CD14-positive monocyte (primary cell): ENCODE results near the gene TNKS1BP1. TPM values are rescaled to one million over a fixed set of nuclear protein-coding genes. Genes with fewer than 3 reads are reported as not detected.

ENCODE experiments used
- DNase-seq, 3 donors: peaks; one replicate each; pipeline ENCODE4 v3.0.0-alpha.2; 2011 to 2022
- H2AFZ ChIP-seq: 2 replicates; pipeline ENCODE4 v1.6.0; 2012; ENCODE audit warnings: mild to moderate bottlenecking, low read depth, low read length, inconsistent platforms; ENCODE audit not compliant: insufficient read depth, poor library complexity, severe bottlenecking
- H3K27ac ChIP-seq, 2 donors: 1 replicate in 1 of 2; 2 replicates in 1 of 2; pipeline ENCODE4 v1.5.1; 2012 to 2013; ENCODE audit warnings: low read length in 2 of 2, control low read depth in 1 of 2, inconsistent platforms in 1 of 2, low read depth in 1 of 2, mild to moderate bottlenecking in 1 of 2
- H3K27me3 ChIP-seq, 2 donors: one replicate each; pipeline versions ENCODE4 v1.6.0 to v1.6.1; 2011 to 2013; ENCODE audit warnings: low read length in 2 of 2; ENCODE audit not compliant: control insufficient read depth in 2 of 2, insufficient read depth in 2 of 2
- H3K36me3 ChIP-seq, 2 donors: replicated peaks in 1 of 2; 1 replicate in 1 of 2; 2 replicates in 1 of 2; pipeline versions ENCODE4 v1.5.1 to v1.6.1; 2012 to 2013; ENCODE audit warnings: low read length in 2 of 2, control low read depth in 1 of 2, inconsistent platforms in 1 of 2, mild to moderate bottlenecking in 1 of 2; ENCODE audit not compliant: insufficient read depth in 2 of 2, control insufficient read depth in 1 of 2
- H3K4me1 ChIP-seq, 2 donors: 1 replicate in 1 of 2; 2 replicates in 1 of 2; pipeline versions ENCODE4 v1.5.1 to v1.6.1; 2012 to 2013; ENCODE audit warnings: low read length in 2 of 2, control low read depth in 1 of 2, inconsistent platforms in 1 of 2, mild to moderate bottlenecking in 1 of 2, moderate library complexity in 1 of 2; ENCODE audit not compliant: insufficient read depth in 2 of 2, control insufficient read depth in 1 of 2
- H3K4me2 ChIP-seq: replicated peaks from 2 replicates; pipeline ENCODE3; 2012; ENCODE audit warnings: low read length, moderate library complexity, mild to moderate bottlenecking; ENCODE audit not compliant: poor library complexity, severe bottlenecking; ENCODE audit errors: extremely low read depth
- H3K4me3 ChIP-seq, 3 experiments: fragments of 200-600 bp in 1 of 3; sonication (generic) in 1 of 3; replicated peaks in 1 of 3; 1 replicate in 2 of 3; 2 replicates in 1 of 3; pipeline ENCODE4 v1.5.1; 2011 to 2013; ENCODE audit warnings: low read length in 3 of 3, mild to moderate bottlenecking in 3 of 3, control low read depth in 2 of 3, low read depth in 2 of 3, inconsistent platforms in 1 of 3, moderate library complexity in 1 of 3
- H3K79me2 ChIP-seq: 2 replicates; pipeline ENCODE4 v1.6.0; 2012; ENCODE audit warnings: mild to moderate bottlenecking, control low read depth, inconsistent platforms, low read length, moderate library complexity; ENCODE audit not compliant: insufficient read depth
- H3K9ac ChIP-seq: 2 replicates; pipeline ENCODE4 v1.6.0; 2017; ENCODE audit warnings: low read length, mild to moderate bottlenecking; ENCODE audit not compliant: insufficient read depth, poor library complexity, severe bottlenecking
- H3K9me3 ChIP-seq, 2 donors: replicated peaks in 1 of 2; 1 replicate in 1 of 2; 2 replicates in 1 of 2; pipeline versions ENCODE4 v1.5.1 to v1.6.1; 2012 to 2013; ENCODE audit warnings: low read length in 2 of 2, control low read depth in 1 of 2; ENCODE audit not compliant: control insufficient read depth in 1 of 2, insufficient read depth in 1 of 2
- H4K20me1 ChIP-seq: 2 replicates; pipeline ENCODE4 v1.6.0; 2012; ENCODE audit warnings: mild to moderate bottlenecking, low read length, control low read depth, moderate library complexity; ENCODE audit not compliant: insufficient read depth
- H3K27ac Mint-ChIP-seq, 7 donors: one replicate each; pipeline ENCODE4 v1.8.0; 2020; ENCODE audit warnings: mild to moderate bottlenecking in 7 of 7, mixed read lengths in 7 of 7, moderate library complexity in 6 of 7, inconsistent platforms in 2 of 7
- H3K27me3 Mint-ChIP-seq, 3 donors: one replicate each; pipeline ENCODE4 v1.8.0; 2021 to 2022; ENCODE audit warnings: low read depth in 3 of 3, mild to moderate bottlenecking in 3 of 3, mixed read lengths in 3 of 3, moderate library complexity in 3 of 3, inconsistent platforms in 1 of 3
- H3K36me3 Mint-ChIP-seq, 2 donors: one replicate each; pipeline ENCODE4 v1.8.0; 2020; ENCODE audit warnings: mixed read lengths in 2 of 2, inconsistent platforms in 1 of 2, mild to moderate bottlenecking in 1 of 2
- H3K4me1 Mint-ChIP-seq: one replicate; pipeline ENCODE4 v1.8.0; 2020; ENCODE audit warnings: mild to moderate bottlenecking, mixed read lengths
- H3K4me3 Mint-ChIP-seq, 2 donors: one replicate each; pipeline ENCODE4 v1.8.0; 2020; ENCODE audit warnings: mild to moderate bottlenecking in 2 of 2, mixed read lengths in 2 of 2, moderate library complexity in 1 of 2
- H3K9me3 Mint-ChIP-seq, 7 donors: one replicate each; pipeline ENCODE4 v1.8.0; 2020 to 2022; ENCODE audit warnings: mixed read lengths in 7 of 7, mild to moderate bottlenecking in 6 of 7, moderate library complexity in 6 of 7, inconsistent platforms in 2 of 7
- WGBS: methylation state at CpG from one replicate; pipeline ENCODE4 v1.1.5; 2013; ENCODE audit warnings: missing lambda C conversion rate; ENCODE audit not compliant: insufficient coverage; 5-methylcytosine and 5-hydroxymethylcytosine counted together
- intact Hi-C, 2 donors: fragments of 100-400 bp; cut with micrococcal nuclease; formaldehyde crosslinking; loops; one replicate each; pipeline versions ENCODE4 v1.15.0 to v1.15.1; 2023
- polyA plus RNA-seq, 3 donors: library from polyadenylated mRNA; depleted of rRNA in 1 of 3; unstranded in 2 of 3; stranded (reverse) in 1 of 3; fragments of 300-500 nt in 2 of 3; fragments of >200 nt in 1 of 3; fragmentation: Illumina TruSeq in 2 of 3; gene quantifications; 1 replicate in 2 of 3; 2 replicates in 1 of 3; pipeline ENCODE4 v1.2.3, GENCODE V29; 2012 to 2021
- TF ChIP-seq, protein P1 (sequence below): fragments of 200-600 bp; IDR thresholded peaks from one replicate; pipeline ENCODE4 v1.8.0; 2022; ENCODE audit warnings: antibody characterized with exemption, mild to moderate bottlenecking

TNKS1BP1 gene
- polyA plus RNA-seq, 3 donors, result 0.29 to 1.2 (median 0.50) TPM

DNA sequence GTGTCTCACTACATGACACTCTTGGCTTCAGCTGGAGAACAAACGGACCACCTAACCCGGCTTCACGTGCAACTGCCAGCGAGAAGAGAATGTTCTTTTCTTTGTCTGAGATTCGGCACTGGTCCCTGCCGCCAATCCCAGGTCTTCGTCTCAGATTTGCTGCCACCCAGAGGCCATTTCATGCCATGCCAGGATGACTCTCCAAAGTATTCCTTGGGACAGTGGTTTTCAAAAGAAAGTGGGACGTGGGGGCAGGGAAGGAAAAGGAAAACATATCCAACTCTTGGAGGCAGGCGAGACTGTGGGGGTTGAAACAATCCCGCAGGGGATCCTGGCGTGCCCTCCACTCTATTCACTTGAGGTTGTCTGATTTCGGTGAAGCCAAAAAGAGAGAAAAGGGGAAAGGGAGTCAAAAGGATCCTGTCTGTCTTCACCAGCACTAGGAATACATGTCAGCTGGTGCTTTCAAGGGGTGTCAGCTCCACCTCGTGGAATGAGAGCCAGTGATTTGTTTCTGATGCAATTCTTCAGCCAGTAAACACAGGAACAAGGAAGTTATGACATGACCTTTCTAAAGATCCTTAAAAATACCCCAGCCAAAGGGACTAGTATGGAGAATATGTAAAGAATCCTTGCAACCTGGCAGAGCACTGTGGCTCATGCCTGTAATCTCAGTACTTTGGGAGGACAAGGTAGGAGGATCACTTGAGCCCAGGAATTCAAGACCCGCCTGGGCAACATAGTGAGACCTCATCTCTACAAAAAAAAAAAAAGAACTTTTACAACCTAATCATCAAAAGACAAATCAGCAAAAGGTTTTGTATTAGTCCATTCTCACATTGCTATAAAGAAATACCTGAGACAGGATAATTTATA, 46.7 kb downstream of the TNKS1BP1 start:
- Mint-ChIP-seq H3K27ac (peak overlapping the region in 5 of 7 donors; percentile 37 to 81 (median 52)), H3K27me3 (peaks cover 9 to 16% (median 11%) of the 10 kb centered on the region in 3 donors), H3K36me3 (no peaks in the 10 kb centered on the region), H3K4me1 (peaks cover 17% of the 10 kb centered on the region), H3K4me3 (peak overlapping the region; percentile 47 to 59), H3K9me3 (peaks cover 1 to 20% (median 7%) of the 10 kb centered on the region in 7 donors)
- Histone ChIP-seq H3K4me2 (peak overlapping the region; percentile 6), H4K20me1 (no peaks in the 10 kb centered on the region), H2AFZ (peak overlapping the region; percentile 18), H3K9me3 (peaks cover 5% of the 10 kb centered on the region in 2 donors), H3K4me3 (no peak overlapping the region), H3K27ac (no peak overlapping the region), H3K79me2 (no peaks in the 10 kb centered on the region), H3K36me3 (no peaks in the 10 kb centered on the region), H3K27me3 (peaks cover 0 to 2% of the 10 kb centered on the region in 2 donors), H3K4me1 (peaks cover 14% of the 10 kb centered on the region in 2 donors), H3K9ac (no peak overlapping the region)
- peak; percentile 22 to 71 (median 34) for DNase-seq
- intact Hi-C loops, result no loop called here
- TF ChIP-seq, protein P1, sequence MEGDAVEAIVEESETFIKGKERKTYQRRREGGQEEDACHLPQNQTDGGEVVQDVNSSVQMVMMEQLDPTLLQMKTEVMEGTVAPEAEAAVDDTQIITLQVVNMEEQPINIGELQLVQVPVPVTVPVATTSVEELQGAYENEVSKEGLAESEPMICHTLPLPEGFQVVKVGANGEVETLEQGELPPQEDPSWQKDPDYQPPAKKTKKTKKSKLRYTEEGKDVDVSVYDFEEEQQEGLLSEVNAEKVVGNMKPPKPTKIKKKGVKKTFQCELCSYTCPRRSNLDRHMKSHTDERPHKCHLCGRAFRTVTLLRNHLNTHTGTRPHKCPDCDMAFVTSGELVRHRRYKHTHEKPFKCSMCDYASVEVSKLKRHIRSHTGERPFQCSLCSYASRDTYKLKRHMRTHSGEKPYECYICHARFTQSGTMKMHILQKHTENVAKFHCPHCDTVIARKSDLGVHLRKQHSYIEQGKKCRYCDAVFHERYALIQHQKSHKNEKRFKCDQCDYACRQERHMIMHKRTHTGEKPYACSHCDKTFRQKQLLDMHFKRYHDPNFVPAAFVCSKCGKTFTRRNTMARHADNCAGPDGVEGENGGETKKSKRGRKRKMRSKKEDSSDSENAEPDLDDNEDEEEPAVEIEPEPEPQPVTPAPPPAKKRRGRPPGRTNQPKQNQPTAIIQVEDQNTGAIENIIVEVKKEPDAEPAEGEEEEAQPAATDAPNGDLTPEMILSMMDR, result peak; percentile 68
- 2% methylated on average over 9 of the region's 14 CpGs for whole genome bisulfite sequencing

DNA sequence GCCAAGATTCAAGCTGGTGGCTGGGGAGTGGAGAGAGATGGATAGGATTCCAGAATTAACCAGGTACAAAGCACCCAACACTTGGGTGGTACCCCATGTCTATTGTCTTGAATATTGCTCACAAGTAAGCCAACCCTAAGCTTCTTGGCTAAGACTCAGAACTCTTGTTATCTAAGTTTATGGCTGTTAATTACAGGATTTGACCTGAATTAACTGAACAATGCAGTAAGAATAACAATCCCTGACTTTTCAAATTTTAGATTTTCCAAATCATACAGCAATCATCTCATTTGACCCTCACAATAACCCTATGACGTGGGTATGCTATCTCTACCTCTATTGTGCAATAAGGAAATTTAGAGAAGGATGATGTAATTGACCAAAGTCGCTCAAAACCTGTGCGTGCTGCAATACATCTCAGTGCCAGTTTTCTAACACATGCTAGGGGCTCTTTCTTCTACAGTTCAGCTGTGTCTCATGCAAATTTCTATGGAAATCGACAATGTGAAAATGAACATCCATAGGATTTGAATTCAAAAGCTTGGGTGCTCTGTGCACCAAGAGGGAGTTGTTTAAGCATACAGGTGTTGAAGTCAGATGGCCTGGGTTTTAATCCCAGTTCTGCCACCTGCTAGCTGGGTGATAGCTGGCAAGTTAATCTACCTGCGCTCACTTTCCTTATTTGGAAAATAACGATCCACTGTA, 47.6 kb downstream of the TNKS1BP1 start:
- Histone ChIP-seq H3K9ac (no peak overlapping the region), H3K27me3 (peaks cover 0 to 2% of the 10 kb centered on the region in 2 donors), H3K27ac (no peak overlapping the region), H3K36me3 (no peaks in the 10 kb centered on the region), H3K4me2 (no peak overlapping the region), H3K4me3 (no peak overlapping the region), H3K4me1 (peaks cover 14% of the 10 kb centered on the region in 2 donors), H2AFZ (no peak overlapping the region), H3K9me3 (peaks cover 5% of the 10 kb centered on the region in 2 donors), H3K79me2 (no peaks in the 10 kb centered on the region), H4K20me1 (no peaks in the 10 kb centered on the region)
- peak; percentile 7 to 58 (median 19) for DNase-seq
- Mint-ChIP-seq H3K4me1 (peaks cover 17% of the 10 kb centered on the region), H3K27ac (no peak overlapping the region), H3K9me3 (peaks cover 1 to 20% (median 5%) of the 10 kb centered on the region in 7 donors), H3K36me3 (no peaks in the 10 kb centered on the region), H3K4me3 (peak overlapping the region in 1 of 2 donors; percentile 59), H3K27me3 (peaks cover 9 to 16% (median 13%) of the 10 kb centered on the region in 3 donors)
- TF ChIP-seq, protein P1, result no peak
- no CpG with 5 or more reads among the region's 6 CpGs for WGBS
- intact Hi-C loops, result no loop called here
